Measurements from ENCODE around the gene SCN1A.

DNA sequence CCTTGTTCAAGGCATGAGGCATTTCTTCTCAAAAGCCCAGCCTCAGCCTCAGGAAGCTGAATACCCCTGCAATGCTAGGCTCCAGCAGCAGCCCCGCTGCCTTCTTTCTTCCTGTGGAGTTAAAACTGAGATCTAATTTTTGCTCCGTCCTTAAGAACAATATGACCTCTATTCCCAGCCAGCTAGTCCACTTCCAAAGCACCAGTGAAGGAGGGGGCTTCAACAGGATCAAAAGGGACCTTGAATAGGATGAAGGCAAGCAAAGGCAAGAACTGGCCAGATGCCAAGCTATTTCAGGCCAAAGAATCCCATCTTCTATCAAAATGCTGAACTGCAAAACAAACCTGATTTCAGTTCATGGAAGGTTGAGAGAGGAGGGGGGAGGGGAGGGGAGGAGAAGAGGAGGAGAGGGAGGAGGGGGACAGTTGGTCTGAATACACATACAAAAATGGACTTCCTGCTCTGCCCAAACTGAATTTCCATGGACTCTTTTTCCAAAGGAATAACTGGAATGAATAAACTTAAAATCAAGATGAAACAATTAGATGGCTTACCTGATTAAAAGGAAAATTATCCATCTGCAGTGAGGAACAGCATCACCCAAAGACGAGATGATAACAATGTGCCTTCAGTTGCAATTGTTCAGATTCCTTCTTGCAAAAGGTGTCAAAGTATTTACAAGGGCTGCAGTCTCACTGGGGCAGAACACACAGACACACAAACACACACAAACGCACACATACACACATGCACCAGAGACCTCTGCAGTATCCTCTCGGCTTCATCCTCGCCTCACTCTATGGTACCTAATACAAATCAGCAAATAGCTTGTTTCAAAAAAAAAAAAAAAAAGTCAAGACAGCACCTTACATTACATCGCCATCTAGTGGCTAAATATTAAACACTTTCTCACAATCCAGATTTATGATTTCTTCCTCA lies at the start of gene SCN1A:
- TF ChIP-seq, protein P1, sequence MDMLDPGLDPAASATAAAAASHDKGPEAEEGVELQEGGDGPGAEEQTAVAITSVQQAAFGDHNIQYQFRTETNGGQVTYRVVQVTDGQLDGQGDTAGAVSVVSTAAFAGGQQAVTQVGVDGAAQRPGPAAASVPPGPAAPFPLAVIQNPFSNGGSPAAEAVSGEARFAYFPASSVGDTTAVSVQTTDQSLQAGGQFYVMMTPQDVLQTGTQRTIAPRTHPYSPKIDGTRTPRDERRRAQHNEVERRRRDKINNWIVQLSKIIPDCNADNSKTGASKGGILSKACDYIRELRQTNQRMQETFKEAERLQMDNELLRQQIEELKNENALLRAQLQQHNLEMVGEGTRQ (CRISPR knock-in tag; IDR thresholded peaks at IDR 0.05) = no peak
- TF ChIP-seq, protein P2, sequence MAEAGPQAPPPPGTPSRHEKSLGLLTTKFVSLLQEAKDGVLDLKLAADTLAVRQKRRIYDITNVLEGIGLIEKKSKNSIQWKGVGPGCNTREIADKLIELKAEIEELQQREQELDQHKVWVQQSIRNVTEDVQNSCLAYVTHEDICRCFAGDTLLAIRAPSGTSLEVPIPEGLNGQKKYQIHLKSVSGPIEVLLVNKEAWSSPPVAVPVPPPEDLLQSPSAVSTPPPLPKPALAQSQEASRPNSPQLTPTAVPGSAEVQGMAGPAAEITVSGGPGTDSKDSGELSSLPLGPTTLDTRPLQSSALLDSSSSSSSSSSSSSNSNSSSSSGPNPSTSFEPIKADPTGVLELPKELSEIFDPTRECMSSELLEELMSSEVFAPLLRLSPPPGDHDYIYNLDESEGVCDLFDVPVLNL (CRISPR knock-in tag; IDR thresholded peaks at IDR 0.05; ENCODE audit: borderline replicate concordance, low read depth) = no peak
- TF ChIP-seq NR3C1 (CRISPR knock-in tag; conservative IDR thresholded peaks at IDR 0.05; ENCODE audit: low read depth) (no peak), SOX15 (CRISPR knock-in tag; IDR thresholded peaks at IDR 0.05) (no peak), JAZF1 (CRISPR knock-in tag; IDR thresholded peaks at IDR 0.05) (no peak)
- TF ChIP-seq, protein P3, sequence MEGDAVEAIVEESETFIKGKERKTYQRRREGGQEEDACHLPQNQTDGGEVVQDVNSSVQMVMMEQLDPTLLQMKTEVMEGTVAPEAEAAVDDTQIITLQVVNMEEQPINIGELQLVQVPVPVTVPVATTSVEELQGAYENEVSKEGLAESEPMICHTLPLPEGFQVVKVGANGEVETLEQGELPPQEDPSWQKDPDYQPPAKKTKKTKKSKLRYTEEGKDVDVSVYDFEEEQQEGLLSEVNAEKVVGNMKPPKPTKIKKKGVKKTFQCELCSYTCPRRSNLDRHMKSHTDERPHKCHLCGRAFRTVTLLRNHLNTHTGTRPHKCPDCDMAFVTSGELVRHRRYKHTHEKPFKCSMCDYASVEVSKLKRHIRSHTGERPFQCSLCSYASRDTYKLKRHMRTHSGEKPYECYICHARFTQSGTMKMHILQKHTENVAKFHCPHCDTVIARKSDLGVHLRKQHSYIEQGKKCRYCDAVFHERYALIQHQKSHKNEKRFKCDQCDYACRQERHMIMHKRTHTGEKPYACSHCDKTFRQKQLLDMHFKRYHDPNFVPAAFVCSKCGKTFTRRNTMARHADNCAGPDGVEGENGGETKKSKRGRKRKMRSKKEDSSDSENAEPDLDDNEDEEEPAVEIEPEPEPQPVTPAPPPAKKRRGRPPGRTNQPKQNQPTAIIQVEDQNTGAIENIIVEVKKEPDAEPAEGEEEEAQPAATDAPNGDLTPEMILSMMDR (IDR thresholded peaks at IDR 0.05) = peak; percentile 56

Data from WTC11 (cell line).